ENCODE data around the gene KIF9. TPM values are rescaled to one million over a fixed set of nuclear protein-coding genes. Genes with fewer than 3 reads are reported as not detected.

The KIF9 gene, protein sequence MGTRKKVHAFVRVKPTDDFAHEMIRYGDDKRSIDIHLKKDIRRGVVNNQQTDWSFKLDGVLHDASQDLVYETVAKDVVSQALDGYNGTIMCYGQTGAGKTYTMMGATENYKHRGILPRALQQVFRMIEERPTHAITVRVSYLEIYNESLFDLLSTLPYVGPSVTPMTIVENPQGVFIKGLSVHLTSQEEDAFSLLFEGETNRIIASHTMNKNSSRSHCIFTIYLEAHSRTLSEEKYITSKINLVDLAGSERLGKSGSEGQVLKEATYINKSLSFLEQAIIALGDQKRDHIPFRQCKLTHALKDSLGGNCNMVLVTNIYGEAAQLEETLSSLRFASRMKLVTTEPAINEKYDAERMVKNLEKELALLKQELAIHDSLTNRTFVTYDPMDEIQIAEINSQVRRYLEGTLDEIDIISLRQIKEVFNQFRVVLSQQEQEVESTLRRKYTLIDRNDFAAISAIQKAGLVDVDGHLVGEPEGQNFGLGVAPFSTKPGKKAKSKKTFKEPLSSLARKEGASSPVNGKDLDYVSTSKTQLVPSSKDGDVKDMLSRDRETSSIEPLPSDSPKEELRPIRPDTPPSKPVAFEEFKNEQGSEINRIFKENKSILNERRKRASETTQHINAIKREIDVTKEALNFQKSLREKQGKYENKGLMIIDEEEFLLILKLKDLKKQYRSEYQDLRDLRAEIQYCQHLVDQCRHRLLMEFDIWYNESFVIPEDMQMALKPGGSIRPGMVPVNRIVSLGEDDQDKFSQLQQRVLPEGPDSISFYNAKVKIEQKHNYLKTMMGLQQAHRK
- 19.0 to 24.7 TPM (median 20.5 TPM) in 5 replicates for total RNA-seq (2022; extraction: Qiagen RNA extraction; ENCODE audit: low read depth)

DNA sequence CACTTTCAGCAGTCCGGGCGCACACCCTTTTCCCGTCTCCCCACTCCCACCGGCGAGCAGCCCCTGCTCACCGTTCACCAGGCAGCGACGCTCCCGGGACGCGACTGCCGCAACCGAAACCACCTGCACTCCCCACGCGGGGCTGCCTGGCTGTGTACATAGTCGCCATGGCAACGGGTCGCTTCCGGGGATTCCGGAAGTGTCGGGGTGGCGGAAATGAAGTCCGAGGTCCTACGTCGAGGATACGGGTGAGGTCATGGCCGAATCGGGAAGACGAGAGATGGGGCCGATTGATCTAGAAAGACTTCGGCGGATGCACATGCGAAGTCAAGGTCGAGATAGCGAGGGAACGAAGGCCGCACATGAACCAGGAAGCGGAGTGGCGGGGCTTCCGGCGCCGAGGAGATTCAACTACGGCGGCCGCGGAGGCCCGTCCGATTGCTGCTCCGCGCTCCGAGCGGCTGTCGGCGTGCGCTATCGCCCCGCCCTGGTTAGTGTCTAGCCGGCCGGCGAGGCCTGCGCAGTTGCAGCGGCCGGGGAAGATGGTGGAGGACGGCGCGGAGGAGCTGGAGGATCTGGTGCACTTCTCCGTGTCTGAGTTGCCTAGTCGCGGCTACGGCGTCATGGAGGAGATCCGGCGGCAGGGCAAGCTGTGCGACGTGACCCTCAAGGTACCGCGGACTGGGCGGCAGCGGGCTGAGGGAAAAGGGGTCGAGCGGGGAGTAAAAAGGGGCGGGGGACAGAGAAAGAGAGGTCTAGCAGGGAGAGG, at the start of gene KIF9, which contains the start of gene KLHL18:
Gene KIF9 (minus strand): TSS at position 376 of the 769 bp plus-strand sequence. CDS start 5,425 bp downstream, outside the sequence.
Gene KLHL18 (plus strand): TSS at position 521 of the 769 bp plus-strand sequence. CDS start 22 bp downstream, at position 543.

Other genes starting within 250 kb of the KIF9 start
- 15.2 to 22.2 TPM (median 17.9 TPM) in 5 replicates for gene SETD2, start 118.7 kb downstream of the KIF9 start, total RNA-seq (2022; extraction: Qiagen RNA extraction; ENCODE audit: low read depth)
- 18.1 to 20.1 TPM (median 18.6 TPM) in 5 replicates for gene KLHL18, start 145 bp upstream of the KIF9 start, total RNA-seq (2022; extraction: Qiagen RNA extraction; ENCODE audit: low read depth)
- 17.1 to 22.4 TPM (median 20.9 TPM) in 5 replicates for gene PTPN23, start 98.2 kb upstream of the KIF9 start, total RNA-seq (2022; extraction: Qiagen RNA extraction; ENCODE audit: low read depth)
- 22.6 to 31.5 TPM (median 28.2 TPM) in 5 replicates for gene SCAP, start 193.1 kb upstream of the KIF9 start, total RNA-seq (2022; extraction: Qiagen RNA extraction; ENCODE audit: low read depth)
- gene ELP6, start 230.9 kb upstream of the KIF9 start, total RNA-seq (2022; extraction: Qiagen RNA extraction; ENCODE audit: low read depth): 24.7 to 27.1 TPM (median 26.0 TPM) in 5 replicates